ENCODE results near the gene PSTPIP1. TPM values are rescaled to one million over a fixed set of nuclear protein-coding genes. Genes with fewer than 3 reads are reported as not detected.

Gene PSTPIP1
- total and polyA plus RNA-seq, 2 experiments from 2014 or later = 0.80 to 3.7 TPM

DNA sequence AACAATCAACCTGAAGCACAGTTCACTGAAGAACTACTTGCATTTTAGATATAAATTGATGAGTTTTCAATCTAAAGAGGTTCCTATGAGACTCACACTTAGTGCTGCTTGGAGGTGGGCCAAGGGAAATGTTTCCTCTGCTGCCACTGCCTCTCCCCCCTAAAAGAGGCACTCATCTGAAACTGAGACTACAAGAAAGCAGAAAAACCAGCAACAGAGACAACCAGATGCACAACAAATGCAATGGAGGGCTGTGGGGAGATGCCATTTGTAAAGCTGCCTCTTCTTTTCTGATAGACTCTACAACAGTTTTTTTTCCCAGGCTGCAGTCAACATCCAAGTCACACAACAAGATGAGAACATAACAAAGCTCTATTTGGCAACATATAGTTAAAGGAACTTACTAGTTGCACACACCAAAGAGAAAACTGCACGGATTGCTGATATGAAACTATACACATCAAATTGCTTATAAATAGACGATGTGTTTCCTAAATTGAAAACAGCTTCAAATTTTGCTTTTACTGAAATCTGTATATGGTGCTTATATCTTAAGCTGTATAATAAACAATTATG, 64.9 kb downstream of the PSTPIP1 start:
- no peak overlapping the region for H3K4me3 Mint-ChIP-seq
- TF ChIP-seq CREB1 (CRISPR knock-in tag; IDR thresholded peaks at IDR 0.05; ENCODE audit: low read depth) = no peak
- no peak for TF ChIP-seq STAT1 (IDR thresholded peaks at IDR 0.05; ENCODE audit: unreplicated experiment)
- no peaks in the 10 kb centered on the region for H3K9me3 Mint-ChIP-seq
- 0 out of 2 replicates have a peak overlapping the region, but pooled peaks have one; percentile 30 for H3K27ac Mint-ChIP-seq
- no peak overlapping the region for H2AFZ ChIP-seq
- ATAC-seq (no peak), DNase-seq (ENCODE audit: low spot score) (no peak)
- H3K4me1 ChIP-seq (ENCODE audit: insufficient read depth) = peaks cover 25% of the 10 kb centered on the region
- H3K36me3 ChIP-seq (ENCODE audit: insufficient read depth) = no peaks in the 10 kb centered on the region
- no peak overlapping the region for H3K27ac ChIP-seq (ENCODE audit: low read depth)
- H3K4me3 ChIP-seq = no peak overlapping the region
- no peaks in the 10 kb centered on the region; the same call in 2 of the 3 replicates for H3K36me3 Mint-ChIP-seq (ENCODE audit: low read depth)
- H3F3A ChIP-seq (replicated peaks; ENCODE audit: low read depth) = no peaks in the 10 kb centered on the region
- no peaks in the 10 kb centered on the region for H3K27me3 ChIP-seq (ENCODE audit: insufficient read depth)
- no peaks in the 10 kb centered on the region for H3K27me3 Mint-ChIP-seq (ENCODE audit: insufficient read depth, low read depth, poor library complexity)
- H4K20me1 ChIP-seq (replicated peaks; ENCODE audit: insufficient read depth) = peaks cover 21% of the 10 kb centered on the region
- no peaks in the 10 kb centered on the region for H3K9me2 ChIP-seq (ENCODE audit: insufficient read depth)
- H3K4me1 Mint-ChIP-seq = peaks cover 49% of the 10 kb centered on the region
- no peak overlapping the region for H3K4me2 ChIP-seq
- H3K79me2 ChIP-seq (replicated peaks; ENCODE audit: insufficient read depth) = peaks cover 76% of the 10 kb centered on the region

DNA sequence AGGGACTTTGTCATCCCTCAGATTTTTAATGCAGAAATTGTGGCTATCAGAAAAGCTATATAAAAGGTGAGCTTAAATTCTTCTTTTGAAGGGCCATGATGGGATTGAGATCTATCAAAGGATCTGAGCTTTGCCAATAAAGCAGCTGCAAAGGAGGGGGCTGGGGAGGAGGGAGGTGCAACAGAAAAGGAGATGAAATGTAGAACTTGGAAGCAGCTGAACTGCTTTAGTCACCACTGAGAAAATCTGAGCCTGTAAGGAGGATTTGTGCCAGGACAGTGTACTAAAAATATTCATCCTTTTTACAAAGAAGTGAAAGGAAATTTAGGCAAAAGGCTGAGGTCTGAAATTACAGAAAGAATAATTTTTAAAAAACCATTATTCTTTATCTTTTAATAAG, 65.6 kb downstream of the PSTPIP1 start:
- no peak for ATAC-seq
- Histone ChIP-seq H2AFZ (no peak overlapping the region), H4K20me1 (replicated peaks; ENCODE audit: insufficient read depth) (peaks cover 21% of the 10 kb centered on the region), H3K27ac (ENCODE audit: low read depth) (no peak overlapping the region), H3K36me3 (ENCODE audit: insufficient read depth) (no peaks in the 10 kb centered on the region), H3K9me2 (ENCODE audit: insufficient read depth) (no peaks in the 10 kb centered on the region), H3K27me3 (ENCODE audit: insufficient read depth) (no peaks in the 10 kb centered on the region), H3K4me1 (ENCODE audit: insufficient read depth) (peaks cover 25% of the 10 kb centered on the region), H3K4me2 (no peak overlapping the region), H3K79me2 (replicated peaks; ENCODE audit: insufficient read depth) (peaks cover 78% of the 10 kb centered on the region), H3K4me3 (no peak overlapping the region), H3F3A (replicated peaks; ENCODE audit: low read depth) (no peaks in the 10 kb centered on the region)
- H3K36me3 Mint-ChIP-seq (ENCODE audit: low read depth) = no peaks in the 10 kb centered on the region; the same call in 2 of the 3 replicates
- TF ChIP-seq ZNF331 (CRISPR knock-in tag; IDR thresholded peaks at IDR 0.05; ENCODE audit: low read depth) = no peak
- TF ChIP-seq POLR2AphosphoS5 (IDR thresholded peaks at IDR 0.05; ENCODE audit: low read depth) = no peak
- TF ChIP-seq JUNB (IDR thresholded peaks at IDR 0.05; ENCODE audit: unreplicated experiment) = no peak
- DNase-seq (ENCODE audit: low spot score) = no peak
- H3K4me1 Mint-ChIP-seq = peaks cover 52% of the 10 kb centered on the region
- no peak overlapping the region for H3K4me3 Mint-ChIP-seq
- no peaks in the 10 kb centered on the region for H3K9me3 Mint-ChIP-seq
- H3K27me3 Mint-ChIP-seq (ENCODE audit: insufficient read depth, low read depth, poor library complexity) = no peaks in the 10 kb centered on the region
- no peak overlapping the region for H3K27ac Mint-ChIP-seq

DNA sequence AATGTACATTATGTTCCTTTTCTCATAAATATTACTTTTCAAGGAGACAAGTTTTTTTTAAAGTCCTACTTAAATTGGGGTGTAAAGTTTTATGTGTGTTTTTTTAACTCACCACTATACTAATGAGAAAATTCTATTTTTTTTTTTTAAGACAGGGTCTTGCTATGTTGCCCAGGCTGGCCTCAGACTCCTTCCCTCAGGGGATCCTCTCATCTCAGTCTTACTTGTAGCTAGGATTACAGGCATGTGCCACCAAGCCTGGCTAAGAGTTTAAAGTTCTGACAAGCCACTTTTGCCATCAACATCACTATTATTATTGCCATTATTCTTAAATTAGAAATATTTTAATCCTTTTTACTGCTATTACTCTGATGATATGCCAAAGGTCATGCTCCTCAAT, 68.3 kb downstream of the PSTPIP1 start:
- Mint-ChIP-seq H3K4me3 (no peak overlapping the region), H3K27me3 (ENCODE audit: insufficient read depth, low read depth, poor library complexity) (no peaks in the 10 kb centered on the region), H3K27ac (no peak overlapping the region), H3K9me3 (no peaks in the 10 kb centered on the region), H3K4me1 (peaks cover 33% of the 10 kb centered on the region), H3K36me3 (ENCODE audit: low read depth) (no peaks in the 10 kb centered on the region; the same call in 2 of the 3 replicates)
- Histone ChIP-seq H3K27me3 (ENCODE audit: insufficient read depth) (no peaks in the 10 kb centered on the region), H4K20me1 (replicated peaks; ENCODE audit: insufficient read depth) (peaks cover 11% of the 10 kb centered on the region), H3K27ac (ENCODE audit: low read depth) (no peak overlapping the region), H2AFZ (no peak overlapping the region), H3K9me2 (ENCODE audit: insufficient read depth) (no peaks in the 10 kb centered on the region), H3K4me3 (no peak overlapping the region), H3K4me2 (no peak overlapping the region), H3K79me2 (replicated peaks; ENCODE audit: insufficient read depth) (peaks cover 93% of the 10 kb centered on the region), H3F3A (replicated peaks; ENCODE audit: low read depth) (no peaks in the 10 kb centered on the region), H3K36me3 (ENCODE audit: insufficient read depth) (no peaks in the 10 kb centered on the region), H3K4me1 (ENCODE audit: insufficient read depth) (peaks cover 6% of the 10 kb centered on the region; the same call in 1 of the 2 replicates)
- ATAC-seq (no peak), DNase-seq (ENCODE audit: low spot score) (no peak)
- TF ChIP-seq, protein P1, sequence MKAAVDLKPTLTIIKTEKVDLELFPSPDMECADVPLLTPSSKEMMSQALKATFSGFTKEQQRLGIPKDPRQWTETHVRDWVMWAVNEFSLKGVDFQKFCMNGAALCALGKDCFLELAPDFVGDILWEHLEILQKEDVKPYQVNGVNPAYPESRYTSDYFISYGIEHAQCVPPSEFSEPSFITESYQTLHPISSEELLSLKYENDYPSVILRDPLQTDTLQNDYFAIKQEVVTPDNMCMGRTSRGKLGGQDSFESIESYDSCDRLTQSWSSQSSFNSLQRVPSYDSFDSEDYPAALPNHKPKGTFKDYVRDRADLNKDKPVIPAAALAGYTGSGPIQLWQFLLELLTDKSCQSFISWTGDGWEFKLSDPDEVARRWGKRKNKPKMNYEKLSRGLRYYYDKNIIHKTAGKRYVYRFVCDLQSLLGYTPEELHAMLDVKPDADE (IDR thresholded peaks at IDR 0.05) = no peak
- TF ChIP-seq, protein P2, sequence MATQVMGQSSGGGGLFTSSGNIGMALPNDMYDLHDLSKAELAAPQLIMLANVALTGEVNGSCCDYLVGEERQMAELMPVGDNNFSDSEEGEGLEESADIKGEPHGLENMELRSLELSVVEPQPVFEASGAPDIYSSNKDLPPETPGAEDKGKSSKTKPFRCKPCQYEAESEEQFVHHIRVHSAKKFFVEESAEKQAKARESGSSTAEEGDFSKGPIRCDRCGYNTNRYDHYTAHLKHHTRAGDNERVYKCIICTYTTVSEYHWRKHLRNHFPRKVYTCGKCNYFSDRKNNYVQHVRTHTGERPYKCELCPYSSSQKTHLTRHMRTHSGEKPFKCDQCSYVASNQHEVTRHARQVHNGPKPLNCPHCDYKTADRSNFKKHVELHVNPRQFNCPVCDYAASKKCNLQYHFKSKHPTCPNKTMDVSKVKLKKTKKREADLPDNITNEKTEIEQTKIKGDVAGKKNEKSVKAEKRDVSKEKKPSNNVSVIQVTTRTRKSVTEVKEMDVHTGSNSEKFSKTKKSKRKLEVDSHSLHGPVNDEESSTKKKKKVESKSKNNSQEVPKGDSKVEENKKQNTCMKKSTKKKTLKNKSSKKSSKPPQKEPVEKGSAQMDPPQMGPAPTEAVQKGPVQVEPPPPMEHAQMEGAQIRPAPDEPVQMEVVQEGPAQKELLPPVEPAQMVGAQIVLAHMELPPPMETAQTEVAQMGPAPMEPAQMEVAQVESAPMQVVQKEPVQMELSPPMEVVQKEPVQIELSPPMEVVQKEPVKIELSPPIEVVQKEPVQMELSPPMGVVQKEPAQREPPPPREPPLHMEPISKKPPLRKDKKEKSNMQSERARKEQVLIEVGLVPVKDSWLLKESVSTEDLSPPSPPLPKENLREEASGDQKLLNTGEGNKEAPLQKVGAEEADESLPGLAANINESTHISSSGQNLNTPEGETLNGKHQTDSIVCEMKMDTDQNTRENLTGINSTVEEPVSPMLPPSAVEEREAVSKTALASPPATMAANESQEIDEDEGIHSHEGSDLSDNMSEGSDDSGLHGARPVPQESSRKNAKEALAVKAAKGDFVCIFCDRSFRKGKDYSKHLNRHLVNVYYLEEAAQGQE (IDR thresholded peaks at IDR 0.05; ENCODE audit: unreplicated experiment) = no peak
- TF ChIP-seq POLR2AphosphoS5 (IDR thresholded peaks at IDR 0.05; ENCODE audit: low read depth) = no peak
- TF ChIP-seq STAT1 (IDR thresholded peaks at IDR 0.05; ENCODE audit: unreplicated experiment) = no peak
